Activated CD4-positive, CD25-positive, alpha-beta regulatory T cell treated with anti-CD3 and anti-CD28 coated beads, Interleukin-2, amount 50 U/mL, for 24 hours (primary cell): ENCODE data around the gene ZSCAN5B.
"Not testable (repeated sequence)": the region's sequence is repeated elsewhere in the genome, so short reads cannot be mapped to it uniquely, and the experiment has no call there.

Experiments
- ATAC-seq, 2 donors: fragments of 150-1000 bp; cut with Tn5 transposase; one replicate each; pipeline ENCODE4 v1.10.0; 2021; ENCODE audit warnings: mild to moderate bottlenecking in 1 of 2, moderate library complexity in 1 of 2

The ZSCAN5B gene

GRCh38 chr19:56197646-56198045 is at the start of gene ZSCAN5B:
TSS of gene ZSCAN5B (minus strand) at chr19:56197783. CDS start at chr19:56193052, 4,731 bp downstream.
- not testable (repeated sequence) for ATAC-seq

GRCh38 chr19:56245764-56246163 is 48.2 kb upstream of the ZSCAN5B start:
- not testable (repeated sequence) for ATAC-seq

GRCh38 chr19:56245121-56245740 is 47.6 kb upstream of the ZSCAN5B start:
- ATAC-seq: no peak

- ATAC-seq: no peak
Measured at GRCh38 chr19:56223481-56223880, 25.9 kb upstream of the ZSCAN5B start.

GRCh38 chr19:56222901-56223300 is 25.3 kb upstream of the ZSCAN5B start:
- no peak for ATAC-seq

GRCh38 chr19:56221851-56222250 is 24.3 kb upstream of the ZSCAN5B start:
- ATAC-seq: no peak

GRCh38 chr19:56221442-56221841 is 23.9 kb upstream of the ZSCAN5B start:
- ATAC-seq: not testable (repeated sequence)

- ATAC-seq: no peak
Measured at GRCh38 chr19:56218961-56219360, 21.4 kb upstream of the ZSCAN5B start.

- no peak for ATAC-seq
Measured at GRCh38 chr19:56217039-56217949, 19.7 kb upstream of the ZSCAN5B start.

GRCh38 chr19:56211718-56212117 is 14.1 kb upstream of the ZSCAN5B start:
- no peak for ATAC-seq

- not testable (repeated sequence) for ATAC-seq
Measured at GRCh38 chr19:56210036-56210435, 12.5 kb upstream of the ZSCAN5B start.

GRCh38 chr19:56209091-56209490 is 11.5 kb upstream of the ZSCAN5B start:
- ATAC-seq: no peak

GRCh38 chr19:56207581-56207980 is 10.0 kb upstream of the ZSCAN5B start:
- not testable (repeated sequence) for ATAC-seq

GRCh38 chr19:56201973-56202372 is 4.4 kb upstream of the ZSCAN5B start, which contains the start of gene ZSCAN5C:
TSS of gene ZSCAN5C (plus strand) at chr19:56202273. CDS start at chr19:56205914, 3,641 bp downstream.
- no peak for ATAC-seq

GRCh38 chr19:56199687-56200086 is 2.1 kb upstream of the ZSCAN5B start:
- ATAC-seq: no peak

- ATAC-seq: no peak
Measured at GRCh38 chr19:56193981-56194640, 3.5 kb downstream of the ZSCAN5B start.

GRCh38 chr19:56191711-56192110 is 5.9 kb downstream of the ZSCAN5B start:
- ATAC-seq: no peak

GRCh38 chr19:56191115-56191514 is 6.5 kb downstream of the ZSCAN5B start:
- ATAC-seq: no peak

- ATAC-seq: no peak
Measured at GRCh38 chr19:56189785-56190184, 7.8 kb downstream of the ZSCAN5B start.

- ATAC-seq: no peak
Measured at GRCh38 chr19:56177564-56178243, 19.9 kb downstream of the ZSCAN5B start.

GRCh38 chr19:56176881-56177280 is 20.7 kb downstream of the ZSCAN5B start:
- no peak for ATAC-seq

- ATAC-seq: not testable (repeated sequence)
Measured at GRCh38 chr19:56176310-56176709, 21.3 kb downstream of the ZSCAN5B start.

- ATAC-seq: not testable (repeated sequence)
Measured at GRCh38 chr19:56175861-56176307, 21.7 kb downstream of the ZSCAN5B start, which contains the start of gene GALP. TSS of gene GALP (plus strand) at chr19:56176008. CDS start at chr19:56177109, 1,101 bp downstream.
